GM20431 (cell line): ENCODE measurements around the gene ACSL4.
"Not testable (repeated sequence)": the region's sequence is repeated elsewhere in the genome, so short reads cannot be mapped to it uniquely, and the experiment has no call there.

Experiments used
- in situ Hi-C: fragments of 300-500 bp; cut with MseI, MboI; formaldehyde crosslinking; loops from one replicate; pipeline ENCODE4 v1.15.0; 2020; ENCODE audit warnings: low sequenced_read_pairs; ENCODE audit not compliant: unreplicated experiment

Gene ACSL4

DNA sequence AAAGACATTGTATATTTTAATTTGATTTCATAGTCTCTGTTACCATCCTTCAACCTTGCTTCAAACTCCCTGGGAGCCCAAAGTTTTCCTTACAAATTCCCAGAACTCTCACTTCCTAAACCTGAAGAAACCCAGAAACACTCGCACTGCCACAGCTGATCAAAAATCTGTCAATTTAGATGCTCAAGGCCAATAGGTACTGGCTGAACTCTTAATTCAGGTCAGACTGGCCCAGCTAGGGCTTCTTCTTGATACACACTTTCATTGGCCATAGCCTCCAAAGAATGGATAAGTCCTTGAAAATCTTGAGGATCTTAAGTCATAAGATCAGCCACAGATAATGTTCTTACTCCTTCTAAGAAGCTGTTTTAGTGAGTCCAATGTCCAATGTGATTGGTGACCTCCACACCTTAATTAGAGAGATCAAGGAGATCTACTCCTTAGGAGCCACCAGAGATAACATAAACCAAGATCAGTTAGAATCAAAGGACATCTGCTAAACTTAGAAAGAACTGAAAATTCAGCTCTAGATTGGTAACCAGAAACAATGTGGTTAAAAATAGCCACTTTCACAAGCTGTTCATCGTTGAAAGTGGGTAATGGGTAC is 51.5 kb downstream of the ACSL4 start:
- in situ Hi-C loops: no loop called here

DNA sequence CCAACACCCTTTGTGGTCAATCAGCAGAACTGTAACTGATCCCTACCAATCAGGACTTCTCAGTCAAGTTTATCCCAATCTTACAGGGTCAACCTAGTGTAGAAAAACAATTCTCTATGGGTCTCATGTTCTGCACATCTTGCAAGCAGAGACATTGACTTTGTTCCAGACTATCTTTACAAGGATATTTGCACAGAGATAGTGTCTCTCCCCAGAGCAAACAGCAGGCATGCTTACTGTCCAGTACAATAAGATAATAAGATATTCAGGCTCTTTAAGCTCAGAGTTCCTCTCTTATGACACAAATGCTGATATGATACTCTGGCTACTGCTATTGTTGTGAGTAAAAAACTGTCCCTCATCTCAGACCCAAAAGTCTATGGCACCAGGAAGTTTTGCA is 53.2 kb downstream of the ACSL4 start:
- in situ Hi-C loops: no loop called here

DNA sequence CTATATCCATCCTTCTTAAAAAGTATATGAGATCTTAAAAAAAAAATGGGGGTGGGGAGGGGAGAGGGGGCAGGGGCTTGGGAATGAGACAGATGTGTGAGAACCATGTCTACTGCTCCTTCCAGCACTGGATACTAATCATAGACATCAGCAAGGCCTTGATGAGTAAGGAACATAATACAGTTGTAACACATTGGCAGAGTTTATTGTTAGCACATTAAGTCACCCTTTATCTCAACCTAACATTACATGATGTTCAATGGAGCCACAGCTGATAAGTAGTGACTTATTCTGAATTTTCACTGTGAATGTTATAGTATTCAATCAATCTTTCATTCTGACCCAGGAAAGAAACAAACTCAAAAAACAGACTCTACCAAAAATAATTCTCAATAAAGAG is 60.8 kb downstream of the ACSL4 start:
- in situ Hi-C loops: no loop called here

DNA sequence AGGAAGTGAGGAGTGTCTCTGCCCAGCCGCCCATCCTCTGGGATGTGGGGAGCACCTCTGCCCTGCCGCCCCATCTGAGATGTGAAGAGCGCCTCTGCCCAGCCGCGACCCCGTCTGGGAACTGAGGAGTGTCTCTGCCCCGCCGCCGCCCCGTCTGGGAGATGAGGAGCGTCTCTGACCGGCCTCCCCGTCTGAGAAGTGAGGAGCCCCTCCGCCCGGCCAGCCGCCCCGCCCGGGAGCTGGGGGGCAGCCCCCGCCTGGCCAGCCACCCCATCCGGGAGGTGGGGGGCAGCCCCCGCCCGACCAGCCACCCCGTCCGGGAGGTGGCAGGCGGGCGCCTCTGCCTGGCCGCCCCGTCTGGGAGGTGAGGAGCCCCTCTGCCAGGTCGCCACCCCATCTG is 61.9 kb downstream of the ACSL4 start:
- in situ Hi-C loops: not testable (repeated sequence)

- in situ Hi-C loops: no loop called here
Measured at GRCh38 chrX:109667986-109668385, 65.1 kb downstream of the ACSL4 start.

GRCh38 chrX:109660435-109661143 is 72.5 kb downstream of the ACSL4 start:
- in situ Hi-C loops: no loop called here

DNA sequence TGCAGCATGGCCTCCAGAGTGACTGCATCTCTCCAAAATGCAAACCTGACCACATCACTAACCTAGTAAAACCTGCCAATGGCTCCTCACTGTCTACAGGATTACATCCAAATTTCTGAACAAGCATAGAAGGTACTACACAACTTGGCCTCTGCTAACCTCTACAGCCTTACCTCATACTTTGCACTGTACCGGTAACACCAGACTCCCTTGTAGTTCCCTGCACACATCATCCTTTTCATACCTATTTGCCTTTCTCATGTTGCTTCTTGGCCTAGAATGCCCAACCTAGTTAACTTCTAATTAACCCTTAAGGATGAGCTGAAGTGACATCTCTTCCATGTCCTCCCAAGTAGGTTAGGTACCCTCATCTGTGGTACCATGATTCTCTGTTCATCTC is 74.7 kb downstream of the ACSL4 start:
- in situ Hi-C loops: no loop called here

GRCh38 chrX:109657364-109657763 is 75.7 kb downstream of the ACSL4 start:
- in situ Hi-C loops: not testable (repeated sequence)

DNA sequence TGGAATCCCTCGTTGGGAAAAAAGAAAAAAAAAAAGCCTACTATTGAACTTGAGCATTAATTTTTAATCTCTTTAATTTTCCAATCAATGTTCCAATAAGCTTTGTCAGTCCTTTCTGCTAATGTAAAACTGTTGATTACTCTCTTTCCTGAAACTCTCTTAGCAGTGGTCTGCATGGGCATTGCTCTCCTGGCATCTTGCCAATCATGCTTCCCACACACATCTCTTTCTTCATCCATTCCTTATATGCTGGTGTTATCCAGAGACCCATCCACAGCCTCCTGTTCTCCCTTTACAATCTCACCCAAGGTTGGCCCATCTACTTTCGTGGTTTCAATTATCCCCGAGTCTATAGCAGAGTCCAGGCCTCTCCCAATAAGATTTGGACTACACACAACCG is 76.3 kb downstream of the ACSL4 start:
- in situ Hi-C loops: no loop called here

GRCh38 chrX:109655502-109656201 is 77.4 kb downstream of the ACSL4 start:
- in situ Hi-C loops: no loop called here

DNA sequence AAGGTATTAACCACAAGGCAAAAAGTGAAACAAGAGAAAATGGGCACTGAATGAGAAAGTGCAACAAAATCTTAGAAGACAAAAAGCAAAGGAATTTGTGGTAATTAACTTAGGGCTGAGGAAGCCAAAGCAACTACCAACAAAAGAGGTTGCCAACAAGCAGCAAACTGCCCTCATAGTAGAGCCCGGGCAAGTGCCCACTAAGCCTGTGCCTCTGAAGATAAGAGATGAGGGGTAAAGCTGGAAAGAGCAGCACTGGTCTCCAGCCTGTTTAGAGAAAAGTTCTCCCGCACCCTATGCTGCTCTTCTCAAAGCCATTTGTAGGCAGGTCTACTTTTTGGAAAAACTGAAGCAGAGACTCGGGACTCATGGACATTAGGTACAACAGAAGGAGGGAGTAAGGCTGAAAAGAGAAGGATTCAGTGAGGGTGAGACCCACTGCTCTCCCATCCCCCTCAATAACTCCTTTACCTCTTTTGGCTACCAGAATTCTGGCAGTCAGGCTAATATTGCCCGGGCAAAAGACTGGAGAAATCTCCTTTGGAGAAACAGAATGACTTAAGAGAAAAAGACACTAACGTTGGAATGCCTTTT is 78.4 kb downstream of the ACSL4 start:
- in situ Hi-C loops: no loop called here

GRCh38 chrX:109644671-109645070 is 88.4 kb downstream of the ACSL4 start:
- in situ Hi-C loops: not testable (repeated sequence)

DNA sequence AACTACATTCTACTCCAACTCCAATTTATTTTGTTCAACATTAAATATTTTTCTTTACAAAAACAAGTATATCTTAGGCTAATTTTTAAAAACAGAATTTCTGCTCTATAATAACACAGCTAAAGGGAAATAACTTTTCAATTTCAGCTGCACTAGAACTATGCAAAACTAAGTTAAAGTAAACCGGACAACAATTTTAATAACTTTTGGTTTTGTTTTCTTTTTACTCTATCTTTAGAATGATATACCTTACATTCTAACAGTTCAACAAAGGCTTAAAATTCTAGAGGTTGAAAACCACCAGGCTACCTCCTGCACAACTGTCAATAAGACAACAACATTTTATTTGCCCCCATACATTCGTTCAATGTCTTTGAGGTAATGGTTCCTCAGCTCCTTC is 89.4 kb downstream of the ACSL4 start:
- in situ Hi-C loops: no loop called here

- in situ Hi-C loops: no loop called here
Measured at GRCh38 chrX:109638158-109638557, 94.9 kb downstream of the ACSL4 start.

DNA sequence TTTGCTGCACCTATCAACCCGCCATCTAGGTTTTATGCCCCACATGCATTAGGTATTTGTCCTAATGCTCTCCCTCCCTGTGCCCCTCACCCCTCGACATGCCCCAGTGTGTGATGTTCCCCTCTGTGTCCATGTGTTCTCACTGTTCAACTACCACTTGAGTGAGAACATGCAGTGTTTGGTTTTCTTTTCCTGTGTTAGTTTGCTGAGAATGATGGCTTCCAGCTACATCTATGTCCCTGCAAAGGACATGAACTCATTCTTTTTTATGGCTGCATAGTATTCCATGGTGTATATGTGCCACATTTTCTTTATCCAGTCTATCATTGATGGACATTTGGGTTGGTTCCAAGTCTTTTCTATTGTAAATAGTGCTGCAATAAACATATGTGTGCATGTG is 95.6 kb downstream of the ACSL4 start:
- in situ Hi-C loops: not testable (repeated sequence)

GRCh38 chrX:109635146-109635545 is 97.9 kb downstream of the ACSL4 start:
- in situ Hi-C loops: no loop called here

GRCh38 chrX:109632906-109633504 is 100.1 kb downstream of the ACSL4 start:
- in situ Hi-C loops: no loop called here

- in situ Hi-C loops: no loop called here
Measured at GRCh38 chrX:109629310-109629709, 103.7 kb downstream of the ACSL4 start.

DNA sequence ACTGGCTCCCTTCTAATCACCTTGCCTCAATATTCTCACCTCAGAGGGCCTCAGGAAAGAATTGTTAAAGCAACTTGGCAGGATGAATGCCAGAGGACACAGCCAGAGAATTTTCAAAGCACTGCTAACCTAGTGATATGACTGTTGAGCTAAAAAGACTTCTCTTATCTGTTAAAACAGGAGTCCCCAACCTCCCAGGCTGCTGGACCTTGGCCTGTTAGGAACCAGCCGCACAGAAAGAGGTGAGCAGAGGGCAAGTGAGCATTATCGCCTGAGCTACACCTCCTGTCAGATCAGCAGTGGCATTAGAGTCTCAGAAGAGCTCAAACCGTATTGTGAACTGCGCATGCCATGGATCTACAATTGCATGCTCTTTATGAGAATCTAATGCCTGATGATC is 106.4 kb downstream of the ACSL4 start:
- in situ Hi-C loops: no loop called here
